ENCODE measurements around the gene PAQR6. TPM values are rescaled to one million over a fixed set of nuclear protein-coding genes. Genes with fewer than 3 reads are reported as not detected.

PAQR6 gene
- total RNA-seq, 1 donor from 2014 or later = 2.0 TPM

GRCh38 chr1:156259805-156260204 lies 11.9 kb upstream of the PAQR6 start:
- Histone ChIP-seq H3K9me3 (no peaks in the 10 kb centered on the region), H3K36me3 (peaks cover 3 to 89% of the 10 kb centered on the region in 2 donors), H3K4me3 (no peak overlapping the region), H3K27me3 (no peaks in the 10 kb centered on the region), H3K27ac (no peak overlapping the region), H3K4me1 (no peaks in the 10 kb centered on the region)
- TF ChIP-seq CTCF (IDR thresholded peaks at IDR 0.05) (no peak), POLR2A (IDR thresholded peaks at IDR 0.05) (no peak), POLR2AphosphoS5 (IDR thresholded peaks at IDR 0.05; ENCODE audit: insufficient read depth in 1 of 2, low read depth in 1 of 2) (no peak)
- intact Hi-C loops (cut with DNase I) = no loop called here
- no peak for DNase-seq (ENCODE audit: extremely low spot score in 2 of 2)

GRCh38 chr1:156258859-156259258 lies 11.0 kb upstream of the PAQR6 start:
- H3K27ac ChIP-seq = no peak overlapping the region
- no peaks in the 10 kb centered on the region for H3K9me3 ChIP-seq
- H3K36me3 ChIP-seq = peaks cover 3 to 91% of the 10 kb centered on the region in 2 donors
- no peaks in the 10 kb centered on the region for H3K4me1 ChIP-seq
- no peak for DNase-seq (ENCODE audit: extremely low spot score in 2 of 2)
- intact Hi-C loops (cut with DNase I) = no loop called here
- H3K4me3 ChIP-seq = no peak overlapping the region
- TF ChIP-seq CTCF (IDR thresholded peaks at IDR 0.05) = no peak
- no peaks in the 10 kb centered on the region for H3K27me3 ChIP-seq

- H3K4me1 ChIP-seq = no peaks in the 10 kb centered on the region
- no peak overlapping the region for H3K4me3 ChIP-seq
- intact Hi-C loops (cut with DNase I) = no loop called here
- no peaks in the 10 kb centered on the region for H3K9me3 ChIP-seq
- no peak for TF ChIP-seq POLR2A (IDR thresholded peaks at IDR 0.05)
- no peak for TF ChIP-seq CTCF (IDR thresholded peaks at IDR 0.05)
- TF ChIP-seq POLR2AphosphoS5 (IDR thresholded peaks at IDR 0.05; ENCODE audit: insufficient read depth in 1 of 2, low read depth in 1 of 2) = no peak
- no peak overlapping the region for H3K27ac ChIP-seq
- DNase-seq (ENCODE audit: extremely low spot score in 2 of 2) = no peak
- no peaks in the 10 kb centered on the region for H3K27me3 ChIP-seq
- H3K36me3 ChIP-seq = peaks cover 0 to 90% of the 10 kb centered on the region in 2 donors
Measured at GRCh38 chr1:156257711-156258110, 9.9 kb upstream of the PAQR6 start.

- TF ChIP-seq POLR2A (IDR thresholded peaks at IDR 0.05) (no peak), POLR2AphosphoS5 (IDR thresholded peaks at IDR 0.05; ENCODE audit: insufficient read depth in 1 of 2, low read depth in 1 of 2) (no peak), CTCF (IDR thresholded peaks at IDR 0.05) (no peak)
- no peaks in the 10 kb centered on the region for H3K4me1 ChIP-seq
- H3K9me3 ChIP-seq = no peaks in the 10 kb centered on the region
- H3K27me3 ChIP-seq = no peaks in the 10 kb centered on the region
- H3K4me3 ChIP-seq = no peak overlapping the region
- intact Hi-C loops (cut with DNase I) = no loop called here
- H3K27ac ChIP-seq = no peak overlapping the region
- DNase-seq (ENCODE audit: extremely low spot score in 2 of 2) = no peak
- H3K36me3 ChIP-seq = peaks cover 0 to 94% of the 10 kb centered on the region in 2 donors
Measured at GRCh38 chr1:156253634-156254033, 5.8 kb upstream of the PAQR6 start.

GRCh38 chr1:156251527-156251926 lies 3.7 kb upstream of the PAQR6 start:
- H3K27me3 ChIP-seq = no peaks in the 10 kb centered on the region
- peaks cover 17% of the 10 kb centered on the region for H3K4me1 ChIP-seq
- DNase-seq (ENCODE audit: extremely low spot score in 2 of 2) = no peak
- TF ChIP-seq POLR2A (IDR thresholded peaks at IDR 0.05) (no peak), CTCF (IDR thresholded peaks at IDR 0.05) (no peak)
- intact Hi-C loops (cut with DNase I) = no loop called here
- no peak overlapping the region for H3K27ac ChIP-seq
- peaks cover 0 to 73% of the 10 kb centered on the region in 2 donors for H3K36me3 ChIP-seq
- H3K4me3 ChIP-seq = no peak overlapping the region
- no peaks in the 10 kb centered on the region for H3K9me3 ChIP-seq
